ENCODE data around the gene ADGRG3. TPM values are rescaled to one million over a fixed set of nuclear protein-coding genes. Genes with fewer than 3 reads are reported as not detected.

The ADGRG3 gene
- total and polyA plus RNA-seq, 2 donors (not counting 1 experiment from before 2014, with no cell fraction given): not detected

DNA sequence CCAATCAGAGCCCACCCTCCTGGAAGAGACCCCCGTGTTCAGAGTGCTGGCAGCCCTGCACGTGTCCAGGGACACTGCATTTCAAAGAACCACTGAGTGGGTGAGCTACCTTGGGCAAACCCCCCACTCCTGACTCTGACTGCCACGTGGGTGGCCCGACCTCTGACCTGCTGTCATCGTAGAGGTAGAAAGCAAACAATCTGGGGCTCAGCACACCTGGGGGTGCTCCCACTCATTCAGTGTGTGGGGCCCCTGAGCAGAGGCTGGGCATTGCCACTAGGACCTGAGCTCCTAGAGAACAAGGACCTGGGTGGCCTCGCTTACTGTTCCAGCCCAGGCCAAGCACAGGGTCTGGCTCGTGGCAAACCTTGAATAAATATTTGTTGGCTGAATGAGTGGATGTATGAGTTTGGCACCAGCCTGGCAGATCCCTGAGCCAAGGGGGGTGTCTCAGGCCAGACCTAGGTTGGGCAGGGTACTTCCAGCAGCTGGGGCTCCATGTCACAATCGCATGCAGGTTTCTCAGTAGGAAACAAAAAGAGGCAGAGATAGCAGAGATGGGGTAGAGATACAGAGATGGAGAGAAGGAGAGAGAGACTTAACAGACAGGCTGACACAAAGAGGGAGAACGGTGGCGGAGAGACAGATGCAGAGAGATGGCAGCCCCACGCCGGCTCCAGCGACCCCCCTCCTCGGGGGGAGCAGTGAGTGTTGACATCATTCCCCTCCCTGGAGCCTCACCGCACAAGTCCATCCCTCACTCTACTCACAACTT, 21.1 kb downstream of the ADGRG3 start:
- Mint-ChIP-seq H3K27ac (peak overlapping the region; percentile 91), H3K4me1 (peaks cover 18% of the 10 kb centered on the region), H3K4me3 (peak overlapping the region; percentile 67), H3K9me3 (ENCODE audit: insufficient read depth) (no peaks in the 10 kb centered on the region), H3K27me3 (no peaks in the 10 kb centered on the region)
- no peaks in the 10 kb centered on the region for H3K79me2 ChIP-seq (ENCODE audit: control insufficient read depth, insufficient read depth, low read length)
- H3K4me3 ChIP-seq (ENCODE audit: control extremely low read depth in 1 of 5, extremely low read depth in 1 of 5, insufficient read depth in 1 of 5, low read depth in 2 of 5, low read length in 4 of 5): peak overlapping the region in 1 of 5 experiments; percentile 16
- intact Hi-C loops (cut with micrococcal nuclease): no loop called here
- ATAC-seq (ENCODE audit: low read depth): no peak
- peak overlapping the region; percentile 59 for H3K4me2 ChIP-seq (replicated peaks; ENCODE audit: low read depth, low read length, poor library complexity, severe bottlenecking)
- DNase-seq: peak; percentile 28
- 30% methylated on average over 13 of the region's 15 CpGs for WGBS (ENCODE audit: insufficient coverage)
- ChIA-PET CTCF (no interaction called here), POLR2A (interaction anchor here (1.7 kb wide), 1 partner anchor 47 kb away, joined by 4 read pairs; the partner anchor contains the start of gene KATNB1)
- H3K9ac ChIP-seq (ENCODE audit: low read length): peak overlapping the region; percentile 23
- no peaks in the 10 kb centered on the region for H3K9me3 ChIP-seq (ENCODE audit: control extremely low read depth in 1 of 3, control insufficient read depth in 2 of 3, insufficient read depth in 1 of 3, low read length in 2 of 3)
- H2AFZ ChIP-seq (ENCODE audit: insufficient read depth, low read depth, low read length, poor library complexity, severe bottlenecking): peak overlapping the region; percentile 63
- peaks cover 27 to 29% of the 10 kb centered on the region in 2 donors for H3K4me1 ChIP-seq (ENCODE audit: control insufficient read depth in 2 of 2, insufficient read depth in 2 of 2, low read length in 2 of 2)
- TF ChIP-seq, protein P1, sequence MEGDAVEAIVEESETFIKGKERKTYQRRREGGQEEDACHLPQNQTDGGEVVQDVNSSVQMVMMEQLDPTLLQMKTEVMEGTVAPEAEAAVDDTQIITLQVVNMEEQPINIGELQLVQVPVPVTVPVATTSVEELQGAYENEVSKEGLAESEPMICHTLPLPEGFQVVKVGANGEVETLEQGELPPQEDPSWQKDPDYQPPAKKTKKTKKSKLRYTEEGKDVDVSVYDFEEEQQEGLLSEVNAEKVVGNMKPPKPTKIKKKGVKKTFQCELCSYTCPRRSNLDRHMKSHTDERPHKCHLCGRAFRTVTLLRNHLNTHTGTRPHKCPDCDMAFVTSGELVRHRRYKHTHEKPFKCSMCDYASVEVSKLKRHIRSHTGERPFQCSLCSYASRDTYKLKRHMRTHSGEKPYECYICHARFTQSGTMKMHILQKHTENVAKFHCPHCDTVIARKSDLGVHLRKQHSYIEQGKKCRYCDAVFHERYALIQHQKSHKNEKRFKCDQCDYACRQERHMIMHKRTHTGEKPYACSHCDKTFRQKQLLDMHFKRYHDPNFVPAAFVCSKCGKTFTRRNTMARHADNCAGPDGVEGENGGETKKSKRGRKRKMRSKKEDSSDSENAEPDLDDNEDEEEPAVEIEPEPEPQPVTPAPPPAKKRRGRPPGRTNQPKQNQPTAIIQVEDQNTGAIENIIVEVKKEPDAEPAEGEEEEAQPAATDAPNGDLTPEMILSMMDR (IDR thresholded peaks at IDR 0.05): no peak
- TF ChIP-seq EZH2 (IDR thresholded peaks at IDR 0.05; ENCODE audit: borderline replicate concordance, insufficient read depth, low read depth, low read length, poor library complexity, severe bottlenecking): no peak
- no peaks in the 10 kb centered on the region for H3K27me3 ChIP-seq (replicated peaks in 1 of 4; ENCODE audit: control extremely low read depth in 1 of 4, control insufficient read depth in 3 of 4, insufficient read depth in 4 of 4, low read length in 3 of 4)
- H3K36me3 ChIP-seq (replicated peaks in 1 of 2; ENCODE audit: control extremely low read depth in 1 of 2, control insufficient read depth in 1 of 2, extremely low read depth in 1 of 2, insufficient read depth in 2 of 2, low read length in 1 of 2): no peaks in the 10 kb centered on the region
- H3K27ac ChIP-seq (ENCODE audit: low read length in 2 of 2): peak overlapping the region; percentile 46 to 78
- no peaks in the 10 kb centered on the region for H4K20me1 ChIP-seq (ENCODE audit: control insufficient read depth, insufficient read depth, low read length, poor library complexity, severe bottlenecking)
